ENCODE results near the gene LPAR5. TPM values are rescaled to one million over a fixed set of nuclear protein-coding genes. Genes with fewer than 3 reads are reported as not detected.

LPAR5 gene
- total RNA-seq, 1 experiment from 2014 or later = 14.8 TPM

GRCh38 chr12:6582196-6582595 is 53.6 kb downstream of the LPAR5 start:
- Histone ChIP-seq H3K4me3 (no peak overlapping the region), H3K4me2 (no peak overlapping the region), H4K20me1 (ENCODE audit: insufficient read depth) (peaks cover 9% of the 10 kb centered on the region; the same call in 1 of the 2 replicates), H3K27ac (no peak overlapping the region), H3K27me3 (ENCODE audit: insufficient read depth, low read depth) (no peaks in the 10 kb centered on the region), H3K4me1 (replicated peaks; ENCODE audit: insufficient read depth) (0 out of 2 replicates have a peak, but pooled peaks cover 3% of the 10 kb centered on the region), H3K79me2 (ENCODE audit: low read depth) (no peaks in the 10 kb centered on the region), H3F3A (ENCODE audit: insufficient read depth, low read depth) (peaks cover 46% of the 10 kb centered on the region), H3K36me3 (ENCODE audit: low read depth) (peaks cover 68% of the 10 kb centered on the region), H3K9me2 (ENCODE audit: insufficient read depth) (no peaks in the 10 kb centered on the region), H2AFZ (no peak overlapping the region), H3K9me3 (ENCODE audit: insufficient read depth, low read depth) (no peaks in the 10 kb centered on the region)
- BruUV-seq (replicated peaks) = no TSS peak
- POLR2A ChIA-PET (ENCODE audit: unreplicated experiment) = no interaction called here
- CTCF ChIA-PET = no interaction called here
- DNase-seq = peak in 1 of 2 experiments; percentile 33
- intact Hi-C loops (cut with micrococcal nuclease; ENCODE audit: unreplicated experiment) = no loop called here
- TF ChIP-seq EZH2 (IDR thresholded peaks at IDR 0.05; ENCODE audit: low read depth) (no peak), CTCF (conservative IDR thresholded peaks at IDR 0.05) (no peak)

GRCh38 chr12:6575648-6576047 is 60.1 kb downstream of the LPAR5 start:
- no TSS peak for BruUV-seq (replicated peaks)
- DNase-seq = no peak
- no peak overlapping the region for H3K27ac ChIP-seq
- CTCF ChIA-PET = interaction anchor here (0.7 kb wide), 2 partner anchors 25 to 38 kb away, joined by 3 to 4 read pairs; no protein-coding TSS in a partner anchor
- H2AFZ ChIP-seq = no peak overlapping the region
- no peaks in the 10 kb centered on the region; the same call in none of the 2 replicates for H4K20me1 ChIP-seq (ENCODE audit: insufficient read depth)
- H3K36me3 ChIP-seq (ENCODE audit: low read depth) = peaks cover 60% of the 10 kb centered on the region
- POLR2A ChIA-PET (ENCODE audit: unreplicated experiment) = interaction anchor here (0.5 to 0.6 kb wide), 2 partner anchors 190 to 205 kb away, joined by 4 to 7 read pairs; no protein-coding TSS in a partner anchor
- H3K4me3 ChIP-seq = no peak overlapping the region
- intact Hi-C loops (cut with micrococcal nuclease; ENCODE audit: unreplicated experiment) = no loop called here
- no peaks in the 10 kb centered on the region for H3K9me3 ChIP-seq (ENCODE audit: insufficient read depth, low read depth)
- H3K27me3 ChIP-seq (ENCODE audit: insufficient read depth, low read depth) = no peaks in the 10 kb centered on the region
- TF ChIP-seq CTCF (conservative IDR thresholded peaks at IDR 0.05) = no peak
- TF ChIP-seq EZH2 (IDR thresholded peaks at IDR 0.05; ENCODE audit: low read depth) = no peak
- H3K9me2 ChIP-seq (ENCODE audit: insufficient read depth) = no peaks in the 10 kb centered on the region
- no peak overlapping the region for H3K4me2 ChIP-seq
- no peaks in the 10 kb centered on the region for H3K79me2 ChIP-seq (ENCODE audit: low read depth)
- H3F3A ChIP-seq (ENCODE audit: insufficient read depth, low read depth) = peaks cover 60% of the 10 kb centered on the region
- no peaks in the 10 kb centered on the region for H3K4me1 ChIP-seq (replicated peaks; ENCODE audit: insufficient read depth)

- intact Hi-C loops (cut with micrococcal nuclease; ENCODE audit: unreplicated experiment) = no loop called here
- no peak overlapping the region for H3K4me2 ChIP-seq
- no peaks in the 10 kb centered on the region for H3K27me3 ChIP-seq (ENCODE audit: insufficient read depth, low read depth)
- H3K4me1 ChIP-seq (replicated peaks; ENCODE audit: insufficient read depth) = no peaks in the 10 kb centered on the region
- CTCF ChIA-PET = no interaction called here
- H3F3A ChIP-seq (ENCODE audit: insufficient read depth, low read depth) = peaks cover 66% of the 10 kb centered on the region
- H3K4me3 ChIP-seq = no peak overlapping the region
- no peaks in the 10 kb centered on the region for H3K9me2 ChIP-seq (ENCODE audit: insufficient read depth)
- H3K36me3 ChIP-seq (ENCODE audit: low read depth) = peaks cover 60% of the 10 kb centered on the region
- POLR2A ChIA-PET (ENCODE audit: unreplicated experiment) = interaction anchor here (0.6 kb wide), 1 partner anchor 369 kb away, joined by 8 read pairs; the partner anchor contains the start of genes C12orf57 and RNU7-1
- no peak overlapping the region for H3K27ac ChIP-seq
- H3K9me3 ChIP-seq (ENCODE audit: insufficient read depth, low read depth) = no peaks in the 10 kb centered on the region
- TF ChIP-seq EZH2 (IDR thresholded peaks at IDR 0.05; ENCODE audit: low read depth) = no peak
- TF ChIP-seq CTCF (conservative IDR thresholded peaks at IDR 0.05) = no peak
- H3K79me2 ChIP-seq (ENCODE audit: low read depth) = 0 out of 2 replicates have a peak, but pooled peaks cover under 1% of the 10 kb centered on the region
- peak in 1 of 2 experiments; percentile 31 for DNase-seq
- H4K20me1 ChIP-seq (ENCODE audit: insufficient read depth) = no peaks in the 10 kb centered on the region; the same call in 1 of the 2 replicates
- BruUV-seq (replicated peaks) = no TSS peak
- H2AFZ ChIP-seq = no peak overlapping the region
Measured at GRCh38 chr12:6574576-6575295, 61.0 kb downstream of the LPAR5 start.

All from PC-9 (cell line).